NCI-H2196 (cell line): ENCODE measurements around the gene WWOX.

ENCODE experiments used
- DNase-seq: peaks from one replicate; lab custom pipeline; 2025; ENCODE audit not compliant: unreplicated experiment; lab: John Stamatoyannopoulos, UW

Gene WWOX

DNA sequence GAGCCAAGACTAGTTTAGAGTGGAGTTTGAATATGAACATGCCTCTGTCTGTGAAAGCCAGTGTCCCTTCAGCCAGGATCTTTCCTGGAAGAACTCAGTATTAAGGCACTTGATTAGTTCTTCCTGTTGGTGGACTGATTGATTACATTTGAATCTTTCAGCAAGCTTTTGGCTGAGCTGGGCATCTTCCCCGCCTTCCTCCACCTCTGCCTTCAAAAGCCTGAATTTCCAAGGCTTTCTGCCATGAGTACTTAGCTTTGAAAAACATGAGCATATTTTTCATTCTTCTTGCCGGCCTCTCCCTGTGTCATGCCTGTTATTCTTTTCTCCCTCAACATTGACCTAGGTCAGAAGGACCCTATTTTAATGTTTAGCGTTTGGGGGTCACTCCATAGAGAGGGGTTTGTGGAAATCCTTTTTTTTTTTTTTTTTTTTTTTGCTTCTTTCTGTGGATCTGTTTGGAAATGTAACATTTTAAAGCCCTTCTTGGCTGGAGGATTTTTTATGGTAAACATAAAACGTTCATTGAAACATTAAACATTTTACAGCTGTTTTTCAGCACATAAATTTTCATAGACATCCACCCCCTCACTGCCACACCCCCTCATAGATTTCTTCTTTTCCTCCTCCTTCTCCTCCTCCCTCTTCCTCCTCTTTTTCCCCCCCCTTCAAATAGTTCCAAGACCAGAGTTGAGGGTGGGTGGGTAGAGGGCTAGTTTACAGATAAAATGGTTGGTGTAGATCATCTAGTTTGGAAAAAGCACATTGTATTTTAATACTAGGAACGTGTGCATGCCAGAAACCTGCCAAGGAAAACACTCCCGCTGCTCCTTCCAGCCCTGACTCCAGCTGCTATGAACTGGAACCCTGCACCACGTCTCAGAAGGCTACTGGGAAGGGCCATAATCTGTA lies 645.9 kb downstream of the WWOX start:
- DNase-seq, result no peak

GRCh38 chr16:78746718-78747117 lies 647.3 kb downstream of the WWOX start:
- no peak for DNase-seq

- peak; percentile 39 for DNase-seq
These were observed 648.9 kb downstream of the WWOX start for GRCh38 chr16:78748220-78748929.

DNA sequence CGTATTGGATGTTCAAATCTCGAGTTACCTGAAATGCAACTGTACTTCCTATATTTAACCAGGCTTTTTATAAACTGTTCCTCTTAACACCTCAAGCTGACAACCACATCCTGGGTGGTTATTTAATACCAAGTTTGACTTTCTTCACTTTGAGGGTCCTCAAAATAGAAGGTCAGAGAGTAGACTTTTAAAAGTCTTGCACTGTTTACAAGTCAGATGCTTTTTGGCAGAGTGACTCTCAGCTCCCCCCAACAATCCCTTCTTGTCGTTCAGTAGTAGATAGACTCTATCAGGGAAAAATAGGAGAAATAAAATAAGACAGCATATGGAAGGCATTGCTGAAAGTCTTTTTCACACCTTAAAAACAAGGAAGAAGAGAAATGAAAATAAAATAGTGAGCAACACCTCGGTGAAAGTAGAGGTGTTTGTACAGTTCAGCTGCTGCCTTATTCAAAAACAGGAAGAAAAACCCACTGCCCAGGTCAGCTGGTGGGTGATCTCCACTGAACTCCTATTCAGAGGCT lies 650.4 kb downstream of the WWOX start:
- no peak for DNase-seq

DNA sequence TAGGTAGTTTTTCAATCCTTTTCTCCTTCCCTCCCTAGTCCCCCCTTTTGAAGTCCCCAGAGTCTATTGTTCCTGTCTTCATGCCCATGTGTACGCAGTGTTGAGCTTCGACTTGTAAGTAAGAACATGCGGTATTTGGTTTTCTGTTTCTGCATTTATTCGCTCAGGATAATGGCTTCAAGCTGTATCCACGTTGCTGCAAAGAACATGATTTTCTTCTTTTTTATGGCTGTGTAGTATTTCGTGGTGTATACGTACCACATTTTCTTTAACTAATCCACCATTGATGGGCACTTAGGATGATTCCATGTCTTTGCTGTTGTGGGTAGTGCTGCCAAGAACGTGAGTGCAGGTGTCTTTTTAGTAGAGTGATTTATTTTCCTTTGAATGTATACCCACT lies 651.2 kb downstream of the WWOX start:
- DNase-seq, result no peak

- no peak for DNase-seq
These were observed 652.1 kb downstream of the WWOX start for GRCh38 chr16:78751601-78752000.

GRCh38 chr16:78754713-78755112 lies 655.3 kb downstream of the WWOX start:
- DNase-seq, result no peak

GRCh38 chr16:78755751-78756661 lies 656.6 kb downstream of the WWOX start:
- no peak for DNase-seq

DNA sequence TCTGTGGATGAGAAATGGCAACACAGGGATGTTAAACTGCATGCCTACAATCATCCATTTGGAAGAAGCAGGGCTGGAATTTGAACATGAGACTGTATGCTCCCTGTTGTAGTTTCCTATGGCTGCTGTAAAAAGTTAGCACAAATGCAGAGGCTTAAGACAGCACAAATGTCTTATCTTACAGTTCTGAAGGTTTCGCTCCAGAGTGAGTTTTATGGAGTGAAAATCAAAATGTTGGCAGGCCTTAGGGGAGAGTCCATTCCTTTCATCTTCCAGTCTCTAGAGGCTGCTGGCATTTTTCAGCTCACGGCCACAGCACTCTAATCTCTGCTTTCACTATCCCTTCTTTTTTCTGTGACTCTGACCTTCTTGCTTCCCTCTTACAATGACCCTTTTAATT lies 660.1 kb downstream of the WWOX start:
- no peak for DNase-seq

DNA sequence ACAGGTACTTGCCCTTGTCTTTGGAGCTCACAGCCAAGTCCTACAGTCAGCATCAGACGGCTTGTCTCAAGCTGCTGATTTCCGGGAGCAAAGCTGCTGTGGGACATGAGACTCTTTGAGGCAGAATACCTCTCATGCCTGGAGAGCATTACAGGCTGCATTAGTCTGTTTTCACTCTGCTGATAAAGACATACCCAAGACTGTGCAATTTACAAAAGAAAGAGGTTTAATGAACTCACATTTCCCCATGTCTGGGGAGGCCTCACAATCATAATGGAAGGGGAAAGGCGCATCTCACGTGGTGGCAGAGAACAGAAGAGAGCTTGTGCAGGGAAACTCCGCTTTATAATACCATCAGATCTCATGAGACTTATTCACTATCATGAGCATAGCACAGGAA lies 661.2 kb downstream of the WWOX start:
- no peak for DNase-seq

GRCh38 chr16:78761427-78761826 lies 662.0 kb downstream of the WWOX start:
- no peak for DNase-seq

DNA sequence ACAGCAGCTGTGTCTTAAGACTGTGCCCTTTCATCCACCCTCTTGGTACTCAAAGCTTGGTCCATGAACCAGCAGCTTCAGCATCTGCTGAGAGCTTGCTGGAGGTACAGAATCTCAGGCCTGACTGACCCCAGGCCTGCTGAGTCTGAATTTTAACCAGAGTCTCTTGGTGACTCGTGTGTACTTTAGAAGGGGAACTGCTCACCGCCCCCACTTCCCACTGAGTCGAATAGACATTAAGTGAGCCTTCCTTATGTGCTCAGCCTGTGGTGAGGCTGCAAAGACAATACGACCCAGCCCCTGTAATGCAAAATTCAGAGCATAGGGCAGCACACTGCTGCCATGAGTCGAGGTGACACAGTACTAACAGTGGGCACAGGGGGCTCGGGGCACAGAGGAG lies 662.8 kb downstream of the WWOX start:
- DNase-seq, result no peak

DNA sequence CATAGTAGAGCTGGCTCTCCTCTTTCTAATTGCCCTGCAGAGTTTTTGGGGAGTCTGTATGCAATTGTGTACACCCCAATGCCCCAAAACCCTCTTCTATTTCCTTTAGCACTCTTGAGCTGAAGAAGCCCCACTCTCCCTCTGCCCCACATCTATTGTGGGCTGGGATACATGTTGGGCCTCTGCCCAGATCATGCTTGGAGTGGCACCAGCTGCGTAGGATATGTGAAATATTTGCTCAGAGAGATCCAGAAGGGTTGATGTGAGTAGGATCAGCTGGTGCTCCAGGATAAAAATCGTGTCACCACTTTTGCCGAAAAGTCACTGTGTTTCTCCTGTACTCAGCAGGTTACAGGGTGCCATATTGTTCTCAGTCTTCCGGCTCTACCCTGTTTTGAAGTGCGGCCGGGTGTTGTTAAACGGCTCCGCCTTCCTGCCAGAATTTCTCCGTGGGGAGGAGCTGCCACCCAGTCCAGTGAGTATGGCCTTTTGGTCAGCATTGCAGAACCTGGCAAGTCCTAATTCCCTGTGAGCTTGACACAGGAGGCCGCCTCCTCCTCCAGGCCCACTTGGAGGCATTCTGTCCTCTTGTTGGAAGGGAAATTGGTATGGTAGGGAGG lies 664.5 kb downstream of the WWOX start:
- no peak for DNase-seq

- DNase-seq, result no peak
These were observed 665.0 kb downstream of the WWOX start for GRCh38 chr16:78764478-78764877.

DNA sequence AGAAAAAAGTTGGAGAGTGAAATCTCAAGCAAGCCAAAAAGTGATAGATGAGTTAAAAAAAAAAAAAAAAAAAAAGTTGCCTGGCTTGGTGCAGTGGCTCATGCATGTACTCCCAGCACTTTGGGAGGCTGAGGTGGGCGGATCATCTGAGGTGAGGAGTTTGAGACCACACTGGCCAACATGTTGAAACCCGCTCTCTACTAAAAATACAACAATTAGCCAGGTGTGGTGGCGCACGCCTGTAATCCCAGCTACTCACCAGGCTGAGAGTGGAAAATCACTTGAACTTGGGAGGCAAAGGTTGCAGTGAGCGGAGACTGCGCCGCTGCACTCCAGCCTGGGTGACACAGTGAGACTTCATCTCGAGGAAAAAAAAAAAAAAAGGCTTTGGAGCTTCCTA lies 668.8 kb downstream of the WWOX start:
- no peak for DNase-seq

- DNase-seq, result no peak
These were observed 669.3 kb downstream of the WWOX start for GRCh38 chr16:78768718-78769117.

- peak; percentile 2 for DNase-seq
These were observed 671.1 kb downstream of the WWOX start for GRCh38 chr16:78770353-78771091.

DNA sequence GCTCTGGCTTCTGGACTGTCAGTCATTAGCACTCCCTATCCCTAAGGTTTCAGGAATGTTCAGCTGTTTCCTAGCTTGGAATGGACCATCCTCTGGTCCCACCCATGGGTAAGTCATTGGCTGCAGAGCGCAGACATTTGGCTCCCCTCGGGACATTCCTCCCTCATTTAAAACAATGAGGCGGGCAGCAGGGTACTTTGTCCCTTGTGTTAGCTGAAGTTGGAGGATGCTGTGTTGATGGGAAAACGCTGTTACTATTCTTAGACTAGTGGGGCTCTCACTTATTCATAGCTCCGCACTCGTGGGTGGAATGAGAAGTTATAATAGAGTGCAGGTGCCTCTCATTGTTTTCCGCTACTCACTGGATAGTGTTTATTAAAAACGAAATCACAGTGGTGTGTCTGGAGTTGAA lies 673.8 kb downstream of the WWOX start:
- no peak for DNase-seq

DNA sequence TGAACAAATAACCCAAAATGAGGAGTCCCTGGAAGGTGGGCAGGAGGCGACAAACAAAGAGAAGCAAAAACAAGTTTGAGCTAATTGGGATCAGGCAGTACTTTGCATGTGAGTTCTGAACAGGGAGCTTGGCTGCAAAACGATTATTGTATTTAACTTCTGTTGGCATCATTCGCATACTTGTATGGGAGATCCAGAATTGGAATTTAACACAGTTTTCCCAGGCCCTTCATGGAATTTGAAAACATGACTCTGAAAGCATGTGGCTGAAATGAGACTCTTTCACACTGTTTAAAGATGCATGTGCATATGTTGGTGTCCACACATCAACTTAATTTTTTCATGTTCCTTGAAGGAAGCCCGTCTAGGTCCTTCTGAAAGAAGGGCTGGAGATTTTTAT lies 674.3 kb downstream of the WWOX start:
- no peak for DNase-seq

DNA sequence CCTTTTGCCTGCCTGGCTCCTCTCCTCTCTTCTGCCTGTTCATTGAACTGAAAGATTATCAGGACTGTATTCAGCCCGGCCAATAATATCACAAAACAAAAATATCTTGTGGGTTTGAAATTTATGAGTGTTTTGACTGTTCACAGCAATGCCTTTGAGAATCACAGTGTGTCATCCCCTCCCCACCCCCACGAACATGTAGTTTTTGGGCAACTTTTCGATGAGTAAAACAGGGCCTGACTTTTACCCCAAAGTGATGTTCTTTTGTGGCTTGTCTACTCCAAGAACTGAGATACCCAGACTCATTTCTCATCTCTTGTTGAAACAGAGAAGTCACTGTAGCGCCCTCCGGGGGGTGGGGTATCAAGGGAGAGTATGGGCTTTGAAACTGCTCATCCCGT lies 675.7 kb downstream of the WWOX start:
- no peak for DNase-seq
